Subcutaneous abdominal adipose tissue (tissue), 5 donors: Measurements from ENCODE around the gene DPP6.
"Not testable (repeated sequence)": the region's sequence is repeated elsewhere in the genome, so short reads cannot be mapped to it uniquely, and the experiment has no call there.

Source experiments
- H3K27ac ChIP-seq: one replicate; pipeline ENCODE4 v1.7.0; 2013; ENCODE audit warnings: low read depth, mild to moderate bottlenecking, inconsistent platforms, low read length, moderate library complexity
- H3K27me3 ChIP-seq, 5 donors: one replicate each; pipeline ENCODE4 v1.7.0; 2013; ENCODE audit warnings: low read length in 5 of 5, inconsistent platforms in 1 of 5; ENCODE audit not compliant: control insufficient read depth in 5 of 5, insufficient read depth in 4 of 5
- H3K36me3 ChIP-seq, 5 donors: one replicate each; pipeline ENCODE4 v1.7.0; 2013; ENCODE audit warnings: low read length in 5 of 5; ENCODE audit not compliant: control insufficient read depth in 5 of 5, insufficient read depth in 5 of 5
- H3K4me1 ChIP-seq, 5 donors: one replicate each; pipeline ENCODE4 v1.7.0; 2013; ENCODE audit warnings: low read length in 5 of 5, mild to moderate bottlenecking in 3 of 5, moderate library complexity in 1 of 5; ENCODE audit not compliant: control insufficient read depth in 5 of 5, insufficient read depth in 5 of 5
- H3K4me3 ChIP-seq, 5 donors: one replicate each; pipeline ENCODE4 v1.7.0; 2013; ENCODE audit warnings: low read length in 5 of 5, low read depth in 1 of 5
- H3K9ac ChIP-seq, 5 donors: one replicate each; pipeline ENCODE4 v1.7.0; 2013; ENCODE audit warnings: low read length in 5 of 5, mild to moderate bottlenecking in 4 of 5, moderate library complexity in 3 of 5
- H3K9me3 ChIP-seq, 5 donors: one replicate each; pipeline ENCODE4 v1.7.0; 2013; ENCODE audit warnings: low read length in 5 of 5; ENCODE audit not compliant: control insufficient read depth in 5 of 5
- donor health status: healthy.
- donor health status: healthy.
- donor health status: healthy.
- donor health status: healthy.
- donor health status: healthy.

The DPP6 gene

GRCh38 chr7:154051006-154051642 is 1.1 kb upstream of the DPP6 start:
- H3K9me3 ChIP-seq, H3K36me3 ChIP-seq, H3K4me1 ChIP-seq, H3K27me3 ChIP-seq, H3K9ac ChIP-seq, H3K4me3 ChIP-seq, H3K27ac ChIP-seq: not testable (repeated sequence)

- not testable (repeated sequence) for H3K27ac ChIP-seq, H3K36me3 ChIP-seq, H3K27me3 ChIP-seq, H3K9me3 ChIP-seq, H3K4me3 ChIP-seq, H3K9ac ChIP-seq, H3K4me1 ChIP-seq
Observed at GRCh38 chr7:154052530-154053252, 493 bp downstream of the DPP6 start.

GRCh38 chr7:154053466-154054312 is 1.5 kb downstream of the DPP6 start:
- not testable (repeated sequence) for H3K4me1 ChIP-seq, H3K9me3 ChIP-seq, H3K4me3 ChIP-seq, H3K27me3 ChIP-seq, H3K36me3 ChIP-seq, H3K9ac ChIP-seq, H3K27ac ChIP-seq

GRCh38 chr7:154054664-154055063 is 2.5 kb downstream of the DPP6 start:
- H3K36me3 ChIP-seq, H3K9me3 ChIP-seq, H3K4me1 ChIP-seq, H3K9ac ChIP-seq, H3K27me3 ChIP-seq, H3K4me3 ChIP-seq, H3K27ac ChIP-seq: not testable (repeated sequence)

- H3K9me3 ChIP-seq, H3K9ac ChIP-seq, H3K36me3 ChIP-seq, H3K4me1 ChIP-seq, H3K27ac ChIP-seq, H3K27me3 ChIP-seq, H3K4me3 ChIP-seq: not testable (repeated sequence)
Observed at GRCh38 chr7:154055491-154056106, 3.4 kb downstream of the DPP6 start.

GRCh38 chr7:154058783-154059182 is 6.6 kb downstream of the DPP6 start:
- H3K27me3 ChIP-seq, H3K27ac ChIP-seq, H3K36me3 ChIP-seq, H3K9me3 ChIP-seq, H3K4me1 ChIP-seq, H3K4me3 ChIP-seq, H3K9ac ChIP-seq: not testable (repeated sequence)

GRCh38 chr7:154060551-154060950 is 8.4 kb downstream of the DPP6 start:
- H3K9me3 ChIP-seq, H3K27ac ChIP-seq, H3K9ac ChIP-seq, H3K27me3 ChIP-seq, H3K4me1 ChIP-seq, H3K36me3 ChIP-seq, H3K4me3 ChIP-seq: not testable (repeated sequence)

GRCh38 chr7:154071833-154072232 is 19.6 kb downstream of the DPP6 start:
- not testable (repeated sequence) for H3K27ac ChIP-seq, H3K9ac ChIP-seq, H3K27me3 ChIP-seq, H3K4me1 ChIP-seq, H3K9me3 ChIP-seq, H3K4me3 ChIP-seq, H3K36me3 ChIP-seq

GRCh38 chr7:154072395-154073181 is 20.4 kb downstream of the DPP6 start:
- H3K4me1 ChIP-seq, H3K27me3 ChIP-seq, H3K27ac ChIP-seq, H3K9me3 ChIP-seq, H3K36me3 ChIP-seq, H3K9ac ChIP-seq, H3K4me3 ChIP-seq: not testable (repeated sequence)
